ENCODE results near the gene WDR45. TPM values are rescaled to one million over a fixed set of nuclear protein-coding genes. Genes with fewer than 3 reads are reported as not detected.

WDR45 gene
- total and polyA plus RNA-seq, 2 of the 13 experiments (the other 11 are each of a cell fraction or from before 2014, with no cell fraction given) = 16.4 to 65.5 TPM

- no peak for TF ChIP-seq ATRX (CRISPR knock-in tag; IDR thresholded peaks at IDR 0.05; ENCODE audit: borderline replicate concordance)
- TF ChIP-seq ZNF564 (CRISPR knock-in tag; IDR thresholded peaks at IDR 0.05) = 0 out of 2 replicates have a peak, but pooled peaks have one; percentile 23
- no peak for TF ChIP-seq GPN1 (CRISPR knock-in tag; IDR thresholded peaks at IDR 0.05; ENCODE audit: borderline replicate concordance)
- no peak for TF ChIP-seq ZNF264 (CRISPR knock-in tag; IDR thresholded peaks at IDR 0.05)
- peak; percentile 50; the same call in 1 of the 2 replicates for TF ChIP-seq ZNF607 (CRISPR knock-in tag; IDR thresholded peaks at IDR 0.05; ENCODE audit: borderline replicate concordance)
- TF ChIP-seq RBM22 (optimal IDR thresholded peaks at IDR 0.05; ENCODE audit: low read length) = no peak
- TF ChIP-seq SOX5 (CRISPR knock-in tag; IDR thresholded peaks at IDR 0.05; ENCODE audit: borderline replicate concordance) = no peak
- no peak for TF ChIP-seq ZNF343 (CRISPR knock-in tag; IDR thresholded peaks at IDR 0.05)
- TF ChIP-seq HNRNPH1 (optimal IDR thresholded peaks at IDR 0.05; ENCODE audit: low read depth, low read length) = no peak
- TF ChIP-seq U2AF2 (IDR thresholded peaks at IDR 0.05; ENCODE audit: low read depth, low read length) = no peak
- peak; percentile 49; the same call in 1 of the 2 replicates for TF ChIP-seq MTA1 (CRISPR knock-in tag; IDR thresholded peaks at IDR 0.05; ENCODE audit: borderline replicate concordance)
- no peak for TF ChIP-seq GMEB1 (CRISPR knock-in tag; IDR thresholded peaks at IDR 0.05; ENCODE audit: borderline replicate concordance)
- no peak for TF ChIP-seq ZNF709 (CRISPR knock-in tag; IDR thresholded peaks at IDR 0.05)
- TF ChIP-seq ZKSCAN8 (CRISPR knock-in tag; IDR thresholded peaks at IDR 0.05; ENCODE audit: borderline replicate concordance) = no peak
- no peak for TF ChIP-seq LRRFIP1 (CRISPR knock-in tag; conservative IDR thresholded peaks at IDR 0.05)
These were observed 26.2 kb downstream of the WDR45 start (continued) for GRCh38 chrX:49053223-49054072.
